ENCODE results near the gene TCHP.
A peak's percentile ranks its signal among the peaks of the same experiment; 100 is the strongest.
"Not testable (repeated sequence)": the region's sequence is repeated elsewhere in the genome, so short reads cannot be mapped to it uniquely, and the experiment has no call there.

Gene TCHP

DNA sequence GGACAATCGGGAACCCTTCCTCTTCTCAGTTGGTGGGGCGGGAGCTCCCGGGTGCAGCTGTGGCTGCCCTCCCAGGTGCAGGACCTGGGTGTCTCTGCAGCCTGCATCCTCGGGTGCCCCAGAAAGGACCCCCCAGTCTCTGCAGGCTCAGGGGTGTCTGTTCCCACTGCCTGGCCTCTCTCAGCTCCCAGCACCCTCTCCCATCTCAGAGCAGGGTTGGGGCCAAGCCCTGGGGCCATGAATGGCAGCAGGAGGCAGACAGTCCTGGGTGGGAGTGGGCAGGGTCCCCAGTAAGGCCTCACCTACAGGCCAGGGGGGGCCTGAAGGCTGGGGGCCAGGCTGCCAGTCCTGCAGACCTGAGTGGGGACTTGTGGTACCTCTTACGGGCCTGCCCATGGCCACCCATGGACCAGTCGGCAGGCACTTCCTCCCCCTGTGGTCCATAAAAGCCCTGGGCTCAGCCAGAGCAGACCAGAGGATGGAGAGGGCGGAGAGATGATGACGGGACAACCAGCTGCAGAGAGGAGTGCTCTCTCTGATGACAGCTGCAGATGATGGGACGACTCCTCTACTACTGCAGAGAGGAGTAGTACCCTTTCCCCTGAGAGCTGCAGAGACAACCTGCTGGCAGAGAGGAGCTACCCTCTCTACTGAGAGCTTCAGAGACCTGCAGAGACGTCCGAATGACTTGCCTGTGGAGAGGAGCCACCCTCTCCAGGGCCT lies 26.6 kb downstream of the TCHP start:
- no peak for TF ChIP-seq POLR2A (IDR thresholded peaks at IDR 0.05; ENCODE audit: low read depth, low read length)
- no peak for FAIRE-seq
- no peak for DNase-seq (ENCODE audit: insufficient read length, low spot score)

DNA sequence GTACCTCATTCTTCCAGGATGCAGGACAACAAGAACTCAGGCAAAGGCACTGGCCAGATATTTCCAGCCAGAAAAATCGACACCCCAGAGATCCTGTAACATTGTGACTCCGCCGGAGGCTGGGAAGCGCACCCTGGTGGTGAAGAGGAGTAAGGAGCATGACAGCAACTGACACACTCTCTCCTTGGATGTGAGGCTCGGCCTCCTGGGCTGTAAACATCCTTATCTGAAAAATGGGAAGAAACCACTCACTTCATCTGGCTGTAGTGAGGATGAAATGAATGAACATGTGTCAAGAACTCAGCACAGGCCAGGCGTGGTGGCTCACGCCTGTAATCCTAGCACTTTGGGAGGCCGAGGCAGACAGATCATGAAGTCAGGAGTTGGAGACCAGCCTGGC lies 27.5 kb downstream of the TCHP start:
- TF ChIP-seq POLR2A (IDR thresholded peaks at IDR 0.05; ENCODE audit: low read depth, low read length): no peak
- peak; percentile 58 for FAIRE-seq
- DNase-seq (ENCODE audit: insufficient read length, low spot score): peak; percentile 60

DNA sequence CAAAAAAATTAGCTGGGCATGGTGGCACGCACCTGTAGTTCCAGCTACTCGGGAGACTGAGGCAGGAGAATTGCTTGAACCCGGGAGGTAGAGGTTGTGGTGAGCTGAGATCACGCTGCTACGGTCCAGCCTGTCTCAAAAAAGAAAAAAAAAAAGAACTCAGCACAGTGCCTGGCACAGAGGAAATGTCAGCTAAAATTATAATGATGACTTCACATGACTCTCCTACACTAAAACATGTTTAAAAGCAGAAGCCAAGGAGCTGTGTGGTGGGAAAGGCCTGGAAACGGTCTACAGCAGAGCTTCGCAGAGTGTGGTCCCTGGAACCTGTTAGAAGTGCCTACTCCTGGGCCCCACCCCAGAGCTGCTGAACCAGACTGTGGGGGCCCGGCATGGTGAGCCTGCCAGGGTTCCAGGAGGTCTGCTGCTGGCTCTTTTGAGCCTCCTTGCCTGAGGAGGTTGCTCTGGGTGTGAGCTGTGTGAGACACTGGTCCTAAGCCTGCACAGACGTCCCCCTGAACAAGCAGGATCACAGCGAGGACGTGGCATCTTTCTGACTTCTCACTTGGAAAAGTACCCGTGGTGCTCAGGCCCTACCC lies 28.1 kb downstream of the TCHP start:
- FAIRE-seq (no peak), DNase-seq (ENCODE audit: insufficient read length, low spot score) (no peak)
- no peak for TF ChIP-seq POLR2A (IDR thresholded peaks at IDR 0.05; ENCODE audit: low read depth, low read length)

DNA sequence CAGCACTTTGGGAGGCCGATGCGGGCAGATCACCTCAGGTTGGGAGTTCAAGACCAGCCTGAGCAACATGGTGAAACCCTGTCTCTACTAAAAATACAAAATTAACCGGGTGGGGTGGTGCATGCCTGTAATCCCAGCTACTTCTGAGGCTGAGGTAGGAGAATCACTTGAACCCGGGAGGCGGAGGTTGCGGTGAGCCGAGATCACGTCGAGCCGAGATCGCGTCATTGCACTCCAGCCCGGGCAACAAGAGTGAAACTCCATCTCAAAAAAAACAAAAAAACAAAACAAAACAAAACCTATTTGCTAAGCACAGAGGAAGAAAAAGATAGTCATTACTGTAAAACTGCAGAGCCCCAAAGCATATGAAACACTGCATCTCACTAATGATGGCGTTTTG lies 29.3 kb downstream of the TCHP start:
- DNase-seq (ENCODE audit: insufficient read length, low spot score); FAIRE-seq: not testable (repeated sequence)

DNA sequence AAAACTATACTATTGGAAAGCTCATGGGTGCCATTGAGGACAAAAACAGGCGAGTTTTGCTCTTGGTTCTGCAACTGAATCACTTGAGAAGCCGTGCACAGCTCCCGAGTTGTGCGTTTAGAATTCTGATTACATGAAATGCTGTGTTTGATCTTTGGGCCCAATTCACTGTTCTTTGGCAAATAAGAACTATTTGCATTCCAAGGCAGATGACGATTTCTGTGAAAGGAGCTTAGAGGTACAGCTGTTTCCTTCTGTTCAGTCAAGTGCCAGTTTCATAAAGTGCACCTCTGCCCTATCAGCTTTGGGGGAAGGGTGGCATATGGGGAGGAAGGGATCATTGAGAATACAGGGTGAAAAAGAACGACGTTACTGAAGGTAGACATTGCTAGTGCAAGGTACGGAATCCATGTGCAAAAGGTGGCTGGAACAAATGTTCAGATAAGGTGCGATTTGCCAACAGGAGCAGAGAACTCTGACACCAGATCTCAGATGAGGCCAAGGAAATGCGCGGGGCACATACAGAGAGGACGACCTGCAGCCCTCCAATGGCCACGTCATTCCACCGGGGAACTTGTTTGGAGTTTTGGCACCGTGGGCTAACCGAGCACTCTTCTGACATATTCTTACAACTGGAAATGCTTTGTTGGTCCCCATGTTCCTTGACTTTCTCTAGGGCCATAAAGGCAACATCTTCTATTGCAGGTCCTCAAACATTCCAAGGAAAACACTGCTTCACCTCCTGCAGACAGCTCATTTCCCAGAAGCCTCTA lies 30.1 kb downstream of the TCHP start:
- no peak for DNase-seq (ENCODE audit: insufficient read length, low spot score)
- no peak for FAIRE-seq
- TF ChIP-seq POLR2A (IDR thresholded peaks at IDR 0.05; ENCODE audit: low read depth, low read length): no peak

DNA sequence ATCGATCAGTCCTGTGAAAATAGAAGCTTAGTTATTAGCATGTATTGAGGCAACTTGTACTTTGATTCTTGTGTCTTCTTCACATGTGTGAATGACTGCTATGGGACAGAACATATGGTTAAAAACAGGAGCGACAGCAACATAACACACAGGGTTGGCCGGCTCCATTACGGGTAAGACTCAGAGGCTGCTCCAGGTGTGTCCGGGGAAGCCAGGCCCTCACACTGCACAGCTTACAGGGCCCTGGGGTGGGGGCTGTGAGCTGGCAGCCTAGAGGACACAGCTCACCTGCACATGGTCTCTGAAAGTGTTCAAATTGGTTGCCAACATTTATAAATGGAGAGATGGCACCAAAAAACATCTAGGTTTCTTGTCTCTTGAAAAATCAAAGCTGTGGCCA lies 31.1 kb downstream of the TCHP start:
- TF ChIP-seq POLR2A (IDR thresholded peaks at IDR 0.05; ENCODE audit: low read depth, low read length): no peak
- no peak for FAIRE-seq
- DNase-seq (ENCODE audit: insufficient read length, low spot score): no peak

DNA sequence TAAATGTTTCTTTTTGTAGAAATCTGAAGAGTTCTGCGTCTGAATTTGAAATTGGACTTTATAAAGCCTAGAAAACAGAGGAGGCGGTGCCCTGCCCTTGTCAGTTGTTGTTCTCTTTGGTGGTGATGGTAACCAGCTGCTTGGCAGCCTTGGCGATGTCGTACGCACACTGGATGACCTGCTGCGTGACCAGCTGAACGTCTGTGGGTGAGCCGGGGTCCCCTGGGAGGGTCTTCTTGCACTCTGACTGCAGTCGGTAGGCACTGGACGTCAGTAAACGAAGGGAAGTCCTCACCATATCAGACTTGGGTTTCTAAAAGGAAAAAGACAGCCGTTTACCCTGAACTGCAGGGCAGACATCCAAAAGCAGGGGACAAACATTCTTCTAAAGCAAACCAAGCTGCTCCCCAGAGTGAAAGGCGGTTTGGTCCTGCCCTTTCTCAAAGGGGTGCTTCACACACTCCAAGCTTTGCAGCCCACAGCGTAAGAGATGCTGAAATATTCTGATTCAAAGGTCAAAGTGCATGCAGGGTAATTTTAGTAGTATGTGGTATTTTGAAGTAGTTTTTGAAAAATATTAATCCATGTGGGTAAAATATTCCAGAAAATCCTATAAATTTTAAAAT lies 32.9 kb downstream of the TCHP start:
- FAIRE-seq (no peak), DNase-seq (ENCODE audit: insufficient read length, low spot score) (no peak)
- no peak for TF ChIP-seq POLR2A (IDR thresholded peaks at IDR 0.05; ENCODE audit: low read depth, low read length)

DNA sequence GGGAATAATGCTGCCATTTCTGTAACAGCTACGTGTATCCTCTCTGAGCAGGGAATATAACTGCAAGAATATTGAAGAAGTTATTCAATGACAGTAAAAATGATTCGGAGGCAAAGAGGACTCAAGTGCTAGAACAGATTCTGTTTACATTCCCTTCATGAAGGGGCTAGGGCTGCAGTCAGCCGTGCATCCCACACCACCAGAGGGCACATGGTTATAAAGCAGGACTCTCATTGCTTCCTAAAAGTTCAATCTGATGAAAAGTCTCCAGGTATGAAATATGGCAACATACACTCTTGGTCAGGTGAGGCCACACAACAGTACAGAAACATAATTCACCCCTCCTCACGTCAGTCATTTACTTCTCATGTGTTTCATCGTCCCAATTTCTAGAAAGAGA lies 34.0 kb downstream of the TCHP start:
- FAIRE-seq: peak; percentile 20
- TF ChIP-seq POLR2A (IDR thresholded peaks at IDR 0.05; ENCODE audit: low read depth, low read length): no peak
- DNase-seq (ENCODE audit: insufficient read length, low spot score): no peak

DNA sequence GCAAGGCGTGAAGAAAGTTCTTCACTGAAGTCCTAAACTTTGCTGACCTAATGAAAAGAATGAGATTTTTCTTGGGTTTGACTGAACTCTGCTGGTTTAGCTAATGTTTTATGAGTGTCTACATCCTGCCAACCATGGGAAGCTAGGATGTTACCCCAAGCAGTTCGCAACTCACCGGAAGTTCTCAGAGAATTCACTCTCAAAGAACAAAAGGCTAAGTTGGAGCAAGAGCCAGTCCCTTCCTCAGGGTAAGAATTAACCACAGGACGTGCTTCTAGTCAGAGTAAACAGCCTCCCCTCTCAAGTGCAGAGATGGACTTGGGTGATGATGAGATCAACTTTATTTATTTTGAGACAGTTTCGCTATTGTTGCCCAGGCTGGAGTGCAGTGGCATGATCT lies 37.3 kb downstream of the TCHP start:
- FAIRE-seq: no peak
- no peak for DNase-seq (ENCODE audit: insufficient read length, low spot score)
- no peak for TF ChIP-seq POLR2A (IDR thresholded peaks at IDR 0.05; ENCODE audit: low read depth, low read length)

DNA sequence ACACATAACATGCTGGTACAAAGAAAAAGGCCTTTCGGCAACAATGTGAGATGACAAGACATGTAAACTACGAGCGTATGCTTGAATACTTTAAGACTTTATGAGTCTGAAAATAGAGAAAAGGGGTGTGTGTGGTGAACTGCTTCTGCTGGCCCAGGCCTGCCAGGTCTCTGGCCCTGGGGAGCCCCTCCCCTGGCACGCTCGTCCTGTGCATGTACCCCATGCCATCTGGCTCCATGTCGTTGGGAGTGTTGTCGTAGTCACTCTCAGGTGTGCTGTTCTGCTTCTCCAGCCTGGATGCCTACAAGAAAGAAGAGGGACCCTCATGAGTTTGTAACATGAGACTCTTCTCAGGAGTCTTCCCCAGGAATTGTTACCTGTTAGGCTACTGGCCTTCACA lies 38.9 kb downstream of the TCHP start:
- TF ChIP-seq POLR2A (IDR thresholded peaks at IDR 0.05; ENCODE audit: low read depth, low read length): no peak
- no peak for DNase-seq (ENCODE audit: insufficient read length, low spot score)
- FAIRE-seq: no peak

DNA sequence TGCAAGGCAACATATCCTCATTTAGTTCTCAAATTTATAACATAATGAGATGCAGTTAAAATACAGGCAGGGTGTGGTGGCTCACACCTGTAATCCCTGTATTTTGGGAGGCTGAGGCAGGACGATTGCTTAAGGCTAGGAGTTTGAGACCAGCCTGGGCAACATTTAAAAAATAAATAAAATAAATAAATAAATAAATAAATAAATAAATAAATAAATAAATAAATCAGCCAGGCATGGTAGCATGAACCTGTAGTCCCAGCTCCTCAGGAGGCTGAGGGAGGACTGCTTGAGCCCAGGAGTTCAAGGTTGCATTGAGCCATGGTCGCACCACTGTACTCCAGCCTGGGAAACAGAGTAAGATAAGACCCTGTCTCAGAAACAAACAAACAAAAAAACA lies 39.4 kb downstream of the TCHP start:
- no peak for FAIRE-seq
- DNase-seq (ENCODE audit: insufficient read length, low spot score): no peak
- TF ChIP-seq POLR2A (IDR thresholded peaks at IDR 0.05; ENCODE audit: low read depth, low read length): no peak

DNA sequence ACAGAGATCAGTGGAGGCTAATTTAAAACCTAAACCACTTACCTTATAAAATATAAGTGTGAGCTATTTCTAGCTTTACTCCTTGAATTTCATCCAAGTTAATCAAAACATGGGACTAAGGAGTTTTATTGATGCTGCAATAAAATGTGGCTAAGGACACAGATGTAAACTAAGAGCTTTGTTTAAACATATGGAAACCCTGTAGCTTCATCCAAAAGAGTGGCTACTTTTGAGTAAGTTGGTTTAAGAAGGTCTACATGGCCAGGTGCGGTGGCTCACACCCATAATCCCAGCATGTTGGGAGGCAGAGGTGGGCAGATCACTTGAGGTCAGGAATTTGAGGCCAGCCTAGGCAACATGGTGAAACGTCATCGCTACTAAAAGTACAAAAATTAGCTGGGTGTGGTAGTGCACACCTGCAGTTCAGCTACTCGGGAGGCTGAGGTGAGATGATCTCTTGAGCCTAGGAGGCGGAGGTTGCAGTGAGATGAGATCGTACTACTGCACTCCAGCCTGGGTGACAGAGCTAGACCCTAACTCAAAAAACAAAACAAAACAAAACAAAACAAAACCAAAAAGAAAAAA lies 40.4 kb downstream of the TCHP start:
- DNase-seq (ENCODE audit: insufficient read length, low spot score) (no peak), FAIRE-seq (no peak)
- no peak for TF ChIP-seq POLR2A (IDR thresholded peaks at IDR 0.05; ENCODE audit: low read depth, low read length)

DNA sequence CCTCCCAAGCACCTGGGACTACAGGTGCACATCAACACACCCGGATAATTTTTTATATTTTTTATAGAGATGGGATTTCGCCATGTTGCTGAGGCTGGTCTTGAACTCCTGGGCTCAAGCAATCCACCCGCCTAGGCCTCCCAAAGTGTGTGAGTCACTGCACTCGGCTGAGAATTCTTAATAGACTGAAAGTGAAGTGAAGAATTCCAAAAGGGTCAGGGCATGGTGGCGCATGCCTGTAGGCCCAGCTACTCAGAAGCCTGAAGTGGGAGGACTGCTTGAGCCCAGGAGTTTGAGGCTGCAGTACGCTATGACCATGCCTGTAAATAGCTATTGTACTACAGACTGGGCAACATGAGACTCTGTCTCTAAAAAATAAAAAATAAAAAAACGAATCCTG lies 43.7 kb downstream of the TCHP start:
- DNase-seq (ENCODE audit: insufficient read length, low spot score) (no peak), FAIRE-seq (no peak)
- TF ChIP-seq POLR2A (IDR thresholded peaks at IDR 0.05; ENCODE audit: low read depth, low read length): no peak

All from H54 (cell line).